HG03039 (cell line): ENCODE measurements around the gene SARNP.
A peak's percentile ranks its signal among the peaks of the same experiment; 100 is the strongest.
"Not testable (repeated sequence)": the region's sequence is repeated elsewhere in the genome, so short reads cannot be mapped to it uniquely, and the experiment has no call there.

Source experiments
- ATAC-seq: cut with Tn5 transposase; IDR thresholded peaks from one replicate; pipeline ENCODE4 v1.9.1; 2021; ENCODE audit warnings: mild to moderate bottlenecking, moderate library complexity; ENCODE audit not compliant: unreplicated experiment

SARNP gene

DNA sequence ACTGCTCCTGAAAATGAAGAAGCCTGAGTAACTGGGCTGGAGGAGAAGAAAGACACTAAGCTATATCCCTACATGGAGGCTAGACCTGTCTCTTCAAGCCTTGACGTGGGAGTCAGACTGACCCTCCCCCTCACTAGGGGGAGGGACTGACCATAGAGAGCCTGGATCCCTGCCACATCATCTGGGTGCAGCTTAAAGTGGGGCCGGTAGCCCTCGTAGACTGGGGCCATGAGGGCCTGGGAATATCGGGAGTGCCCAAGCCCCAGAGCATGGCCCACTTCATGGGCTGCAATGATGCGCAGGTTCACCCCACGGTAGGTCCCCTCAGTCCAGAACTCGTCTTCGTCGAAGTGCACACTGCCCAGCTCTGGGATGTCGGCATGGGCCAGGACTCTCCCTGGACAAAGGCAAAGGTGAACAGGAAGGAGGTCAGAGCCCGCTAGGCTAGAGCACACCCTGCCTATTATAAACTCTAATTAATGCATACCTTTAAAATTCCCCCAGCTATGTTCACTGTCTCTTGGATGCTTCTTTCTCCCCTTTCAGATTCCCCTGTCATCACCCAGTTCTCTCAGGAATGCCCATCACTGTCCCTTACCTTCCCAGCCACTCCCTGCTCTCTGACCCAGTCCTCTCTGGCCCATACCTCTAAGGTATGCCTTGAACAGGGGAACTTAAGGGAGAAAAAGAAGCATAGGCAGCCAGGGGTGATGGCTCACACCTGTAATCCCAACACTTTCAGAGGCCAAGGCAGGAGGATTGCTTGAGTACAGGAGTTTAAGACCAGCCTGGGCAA is 22.0 kb upstream of the SARNP start:
- no peak for ATAC-seq

- no peak for ATAC-seq
These were observed 20.8 kb upstream of the SARNP start for GRCh38 chr12:55838361-55838760.

DNA sequence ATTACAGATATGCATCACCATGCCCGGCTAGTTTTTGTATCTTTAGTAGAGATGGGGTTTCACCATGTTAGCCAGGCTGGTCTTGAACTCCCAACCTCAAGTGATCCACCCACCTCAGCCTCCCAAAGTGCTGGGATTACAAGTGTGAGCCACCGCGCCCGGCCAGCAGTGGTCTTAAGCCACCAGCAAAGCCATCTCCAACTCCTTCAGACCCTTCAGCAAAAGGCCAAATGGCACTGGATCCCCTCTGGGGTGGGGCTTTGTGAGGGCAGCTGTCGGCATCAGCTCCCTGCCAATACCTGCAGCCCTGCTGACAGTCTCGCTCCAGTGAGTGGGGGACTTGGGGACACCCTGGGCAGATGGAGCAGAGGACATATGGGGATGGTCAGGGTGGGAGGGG is 16.9 kb upstream of the SARNP start:
- ATAC-seq = not testable (repeated sequence)

GRCh38 chr12:55833056-55833455 is 15.5 kb upstream of the SARNP start:
- ATAC-seq = no peak

DNA sequence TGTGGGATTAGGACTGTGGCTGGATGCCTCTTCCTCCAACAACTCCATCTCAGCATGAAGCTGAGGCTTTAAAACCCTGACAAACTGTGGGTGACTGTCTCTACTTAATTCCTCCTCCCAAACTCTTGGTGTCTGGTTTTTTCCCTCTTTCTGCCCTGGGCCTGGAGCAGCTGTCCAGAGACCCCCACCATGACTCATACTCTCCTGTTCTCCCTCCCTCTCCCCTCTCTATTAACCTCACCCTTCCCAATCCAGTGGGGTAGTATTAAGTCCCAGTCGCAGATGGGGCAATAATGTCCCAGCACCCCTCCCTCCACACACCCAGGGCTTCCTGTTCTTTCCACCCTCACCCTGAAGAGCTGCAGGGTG is 13.9 kb upstream of the SARNP start:
- no peak for ATAC-seq

- no peak for ATAC-seq
These were observed 13.3 kb upstream of the SARNP start for GRCh38 chr12:55830601-55831446.

DNA sequence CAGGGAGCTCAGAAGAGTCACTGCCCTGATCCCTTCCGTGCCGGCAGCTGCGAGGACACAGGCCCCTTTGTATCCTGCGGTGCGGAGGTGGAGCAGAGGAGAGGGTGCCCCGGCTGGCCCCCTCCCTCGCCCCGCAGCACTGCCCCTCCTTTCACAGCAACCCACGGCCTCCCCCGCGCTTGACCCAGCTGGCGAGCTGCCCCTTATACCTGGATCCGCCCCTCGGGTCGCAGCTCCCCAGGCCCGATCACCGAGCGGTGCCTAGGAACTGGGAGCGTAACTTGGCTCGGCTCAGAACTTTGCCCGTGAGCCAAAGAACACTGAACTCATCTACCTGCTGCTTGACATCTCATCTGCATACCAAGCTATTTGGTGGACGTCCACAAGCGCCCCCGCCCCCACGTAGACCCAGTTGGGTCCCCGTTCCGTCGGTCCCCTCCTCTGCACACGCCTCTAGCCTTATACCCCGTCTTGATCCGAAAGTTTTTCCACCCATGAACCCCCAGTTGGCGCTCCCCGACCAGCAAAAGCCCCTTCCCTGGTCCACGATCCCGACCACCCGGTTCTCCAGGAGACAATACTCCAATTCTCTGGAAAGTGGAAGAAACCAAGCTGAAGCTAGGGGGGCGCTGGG is 12.6 kb upstream of the SARNP start:
- ATAC-seq = peak; percentile 11

DNA sequence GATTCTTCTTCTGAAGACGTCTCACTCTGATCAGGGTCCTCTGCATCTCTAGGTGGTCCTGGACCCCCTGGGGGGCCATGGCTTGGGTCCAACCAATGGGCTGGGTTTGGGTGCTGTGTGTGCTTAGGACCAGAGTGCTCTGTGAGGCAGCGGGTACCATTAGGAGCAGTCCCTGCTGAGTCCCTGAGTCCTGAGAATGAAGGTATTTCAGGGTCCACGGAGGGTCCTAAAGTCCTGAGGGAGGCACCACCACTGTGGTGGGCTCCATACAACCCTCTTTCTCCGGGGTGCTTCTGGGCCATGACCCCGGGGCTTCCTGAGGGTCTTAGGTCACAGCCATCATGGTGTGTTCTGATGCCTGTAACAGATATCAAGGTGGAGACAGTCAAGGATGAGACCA is 10.8 kb upstream of the SARNP start:
- no peak for ATAC-seq

DNA sequence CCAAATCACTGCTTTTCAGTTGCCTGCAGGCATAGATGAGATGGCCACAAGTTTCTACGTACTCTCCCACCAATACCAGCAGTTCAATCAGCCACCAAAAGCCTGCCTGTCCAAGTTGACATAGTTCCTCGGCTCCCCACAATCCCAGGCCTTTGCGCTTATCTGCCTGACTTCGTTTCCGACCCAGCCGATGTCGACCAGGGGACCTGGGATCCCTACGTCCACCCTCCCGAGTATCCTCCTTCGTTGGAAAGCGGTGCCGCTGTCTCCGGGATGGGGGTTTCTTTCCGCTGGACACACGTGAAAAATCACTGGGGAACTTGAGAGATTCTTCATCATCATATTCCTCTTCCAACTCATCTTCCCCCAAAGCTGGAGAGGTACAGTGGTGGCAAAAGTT is 10.3 kb upstream of the SARNP start:
- ATAC-seq = no peak

GRCh38 chr12:55824726-55825125 is 7.2 kb upstream of the SARNP start:
- no peak for ATAC-seq

DNA sequence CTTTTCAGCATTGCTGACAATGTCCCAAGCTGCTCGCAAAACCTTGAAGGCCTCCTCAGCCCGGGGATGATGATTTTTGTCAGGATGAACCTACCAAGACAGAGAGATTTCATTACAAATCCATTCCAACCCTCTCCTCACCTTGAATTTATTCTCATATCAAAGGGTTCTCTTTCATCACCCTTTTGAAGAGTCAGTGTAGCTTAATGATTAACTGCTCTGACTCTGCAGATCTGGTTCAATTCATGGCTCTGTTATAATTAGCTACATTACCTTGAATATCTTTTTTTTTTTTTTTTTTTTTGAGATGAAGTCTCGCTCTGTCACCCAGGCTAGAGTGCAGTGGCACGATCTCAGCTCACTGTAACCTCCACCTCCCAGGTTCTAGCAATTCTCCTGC is 5.9 kb upstream of the SARNP start:
- no peak for ATAC-seq

DNA sequence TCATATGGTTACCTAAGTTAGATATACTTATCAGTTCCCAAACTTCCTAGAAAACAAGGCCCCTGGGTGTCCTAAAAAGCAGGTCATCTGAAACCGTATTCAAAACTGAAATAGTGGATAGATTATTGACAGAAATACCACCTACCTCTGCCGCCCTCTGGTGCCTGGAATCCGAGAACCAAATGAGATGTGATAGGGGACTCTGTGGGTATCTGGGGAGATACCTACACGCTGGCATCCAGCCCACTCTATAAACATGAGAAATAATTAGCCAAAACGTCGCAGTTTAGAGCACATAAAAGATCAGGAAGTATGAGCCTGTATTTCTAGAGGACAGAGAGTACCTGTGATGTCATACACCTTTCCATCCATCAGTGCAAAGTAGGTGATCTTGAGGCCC is 4.7 kb upstream of the SARNP start:
- ATAC-seq = no peak

GRCh38 chr12:55820679-55821078 is 3.2 kb upstream of the SARNP start:
- ATAC-seq = no peak

GRCh38 chr12:55818886-55819285 is 1.4 kb upstream of the SARNP start:
- ATAC-seq = no peak

DNA sequence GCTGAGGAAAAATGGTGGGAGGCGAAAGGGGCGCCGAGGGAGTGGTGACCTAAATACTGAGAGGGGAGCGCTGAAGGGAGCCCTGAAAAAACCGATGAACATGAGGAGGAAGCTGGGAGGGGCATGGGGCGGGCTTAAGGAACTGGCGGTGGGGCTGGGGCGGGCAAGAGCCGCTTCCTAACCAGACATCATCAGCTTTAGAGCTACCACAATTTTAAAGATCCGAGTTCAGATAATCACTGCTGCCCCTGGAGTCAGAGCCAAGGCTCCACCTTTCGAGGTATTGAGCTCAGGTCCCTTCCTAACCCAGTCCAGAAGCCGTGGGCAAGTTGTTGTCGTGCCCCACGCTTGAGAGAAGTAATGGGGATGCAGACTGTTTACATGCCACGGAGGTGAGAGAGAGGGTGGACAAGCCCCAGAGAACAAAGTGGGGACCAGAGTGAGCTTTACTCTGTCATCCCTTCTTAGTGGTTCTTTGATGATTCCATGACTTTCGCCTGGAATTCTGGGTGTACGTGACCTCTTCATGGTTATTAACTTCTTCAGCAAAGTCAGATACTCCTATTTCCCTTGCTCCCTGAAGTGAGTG is 710 bp upstream of the SARNP start:
- peak; percentile 18 for ATAC-seq

DNA sequence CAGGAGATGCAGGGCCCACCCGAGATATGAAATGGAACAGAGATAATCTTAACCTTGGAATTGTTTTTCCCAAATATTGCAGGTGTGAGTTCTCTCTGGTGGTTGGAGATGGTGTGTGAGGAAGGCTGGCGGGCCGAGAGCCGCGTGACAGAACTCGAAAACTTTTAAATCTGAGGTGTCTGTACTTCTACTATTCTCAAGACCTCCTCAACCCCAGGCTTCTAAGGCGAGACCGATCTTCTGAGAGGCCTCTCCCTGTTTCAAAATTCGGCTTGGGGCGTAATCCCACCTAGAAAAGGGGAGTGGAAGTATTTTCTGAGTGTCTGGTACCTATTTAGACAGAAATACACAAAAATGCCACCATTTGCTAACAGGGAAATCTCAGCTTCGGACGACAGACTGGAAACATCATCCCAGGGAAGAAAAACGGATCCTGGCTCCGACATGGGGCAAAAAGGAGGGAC is 611 bp downstream of the SARNP start:
- no peak for ATAC-seq

DNA sequence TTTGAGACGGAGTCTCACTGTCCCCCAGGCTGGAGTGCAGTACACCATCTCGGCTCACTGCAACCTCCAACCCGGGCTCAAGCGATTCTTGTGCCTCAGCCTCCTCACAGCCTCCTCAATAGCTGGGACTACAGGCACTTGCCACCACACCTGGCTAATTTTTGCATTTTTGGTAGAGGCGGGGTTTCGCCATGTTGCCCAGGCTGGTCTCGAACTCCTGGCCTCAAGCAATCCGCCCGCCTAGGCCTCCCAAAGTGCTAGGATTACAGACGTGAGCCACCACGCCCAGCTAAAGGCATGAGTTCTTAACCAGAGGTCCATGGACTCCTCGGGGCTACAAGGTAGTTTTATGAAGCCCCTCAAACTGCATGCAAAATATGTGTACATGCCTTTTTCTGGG is 2.1 kb downstream of the SARNP start:
- no peak for ATAC-seq

- no peak for ATAC-seq
These were observed 3.3 kb downstream of the SARNP start for GRCh38 chr12:55814257-55814656.

DNA sequence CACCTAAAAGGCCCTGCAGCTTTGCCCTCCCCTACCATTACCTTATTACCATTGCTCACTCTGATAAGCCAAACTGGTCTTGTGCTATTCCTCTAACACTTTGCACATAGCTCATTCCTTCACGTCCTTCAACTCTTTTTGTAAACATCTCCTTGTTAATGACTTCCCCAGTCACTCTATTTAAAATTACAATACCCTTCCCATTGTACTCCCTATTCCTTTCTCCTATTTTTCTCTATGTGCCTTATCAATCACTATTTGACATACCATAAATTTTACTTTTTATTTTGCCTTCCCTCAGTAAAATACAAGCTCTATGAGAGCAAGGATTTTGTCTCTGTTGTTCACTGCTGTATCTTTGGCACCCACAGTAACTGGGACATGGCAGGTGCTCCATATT is 5.4 kb downstream of the SARNP start:
- ATAC-seq = no peak

DNA sequence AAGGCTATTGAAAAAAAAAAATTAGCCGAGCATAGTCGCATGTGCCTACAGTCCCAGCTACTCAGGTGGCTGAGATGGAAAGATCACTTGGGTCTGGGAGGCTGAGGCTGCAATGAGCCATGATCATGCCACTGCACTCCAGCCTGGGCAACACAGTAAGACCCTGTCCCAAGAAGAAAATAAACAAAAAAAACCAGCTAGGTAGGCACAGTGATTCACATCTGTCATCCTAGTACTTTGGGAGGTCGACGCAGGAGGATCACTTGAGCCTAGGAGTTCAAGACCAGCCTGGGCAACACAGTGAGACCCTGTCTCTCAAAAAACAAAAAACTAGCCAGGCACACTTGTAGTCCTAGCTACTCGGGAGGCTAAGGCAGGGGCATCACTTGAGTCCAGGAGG is 8.2 kb downstream of the SARNP start:
- no peak for ATAC-seq

- ATAC-seq = no peak
These were observed 10.5 kb downstream of the SARNP start for GRCh38 chr12:55806982-55807381.
